Measurements from ENCODE around the gene IL5RA. TPM values are rescaled to one million over a fixed set of nuclear protein-coding genes. Genes with fewer than 3 reads are reported as not detected.

The IL5RA gene
- total and polyA plus RNA-seq, 10 donors: 0.06 to 3.2 (median 1.3) TPM

GRCh38 chr3:3059645-3060044 lies 50.5 kb downstream of the IL5RA start:
- TF ChIP-seq POLR2A (IDR thresholded peaks at IDR 0.05): no peak
- no peak for TF ChIP-seq CTCF (IDR thresholded peaks at IDR 0.05 in 8 of 11, conservative IDR thresholded peaks at IDR 0.05 in 3 of 11)
- no peak for TF ChIP-seq POLR2AphosphoS5 (IDR thresholded peaks at IDR 0.05)
- H3K4me3 ChIP-seq: no peak overlapping the region
- intact Hi-C loops (cut with DNase I; ENCODE audit: low total_unique reads): no loop called here
- 47 to 72% (median 67%) methylated on average over 1 of the region's 1 CpG for WGBS, 5 donors
- no peak for DNase-seq
- H3K27me3 ChIP-seq (replicated peaks in 1 of 7): no peaks in the 10 kb centered on the region
- no peaks in the 10 kb centered on the region for H3K36me3 ChIP-seq
- no peak overlapping the region for H3K27ac ChIP-seq
- H3K4me1 ChIP-seq: no peaks in the 10 kb centered on the region
- no peaks in the 10 kb centered on the region for H3K9me3 ChIP-seq

- Histone ChIP-seq H3K27me3 (replicated peaks in 1 of 7) (no peaks in the 10 kb centered on the region), H3K9me3 (no peaks in the 10 kb centered on the region), H3K36me3 (no peaks in the 10 kb centered on the region), H3K4me3 (no peak overlapping the region), H3K27ac (no peak overlapping the region), H3K4me1 (no peaks in the 10 kb centered on the region)
- DNase-seq: no peak
- intact Hi-C loops (cut with DNase I; ENCODE audit: low total_unique reads): no loop called here
- TF ChIP-seq CTCF (IDR thresholded peaks at IDR 0.05 in 8 of 11, conservative IDR thresholded peaks at IDR 0.05 in 3 of 11) (no peak), POLR2A (IDR thresholded peaks at IDR 0.05) (no peak), POLR2AphosphoS5 (IDR thresholded peaks at IDR 0.05) (no peak)
- WGBS, 5 donors: 66 to 88% (median 79%) methylated on average over 4 of the region's 4 CpGs
Measured at GRCh38 chr3:3053974-3054373, 56.2 kb downstream of the IL5RA start.

- no peak for TF ChIP-seq CTCF (IDR thresholded peaks at IDR 0.05 in 8 of 11, conservative IDR thresholded peaks at IDR 0.05 in 3 of 11)
- TF ChIP-seq POLR2AphosphoS5 (IDR thresholded peaks at IDR 0.05): no peak
- TF ChIP-seq POLR2A (IDR thresholded peaks at IDR 0.05): no peak
- intact Hi-C loops (cut with DNase I; ENCODE audit: low total_unique reads): no loop called here
- H3K9me3 ChIP-seq: no peaks in the 10 kb centered on the region
Measured at GRCh38 chr3:3038201-3038991, 71.8 kb downstream of the IL5RA start.

GRCh38 chr3:3037156-3037555 lies 73.0 kb downstream of the IL5RA start:
- intact Hi-C loops (cut with DNase I; ENCODE audit: low total_unique reads): no loop called here
- H3K27ac ChIP-seq: no peak overlapping the region
- TF ChIP-seq POLR2AphosphoS5 (IDR thresholded peaks at IDR 0.05): no peak
- no peak for TF ChIP-seq POLR2A (IDR thresholded peaks at IDR 0.05)
- TF ChIP-seq CTCF (IDR thresholded peaks at IDR 0.05 in 8 of 11, conservative IDR thresholded peaks at IDR 0.05 in 3 of 11): no peak
- no peaks in the 10 kb centered on the region for H3K9me3 ChIP-seq
- H3K27me3 ChIP-seq (replicated peaks in 1 of 7): no peaks in the 10 kb centered on the region
- H3K4me1 ChIP-seq: no peaks in the 10 kb centered on the region
- WGBS, 5 donors: 91 to 95% (median 94%) methylated on average over 13 of the region's 13 CpGs
- no peak for DNase-seq
- no peak overlapping the region for H3K4me3 ChIP-seq
- H3K36me3 ChIP-seq: no peaks in the 10 kb centered on the region

More at GRCh38 chr3:3038201-3038991, 71.8 kb downstream of the IL5RA start:
- H3K27me3 ChIP-seq (replicated peaks in 1 of 7): no peaks in the 10 kb centered on the region
- no peaks in the 10 kb centered on the region for H3K4me1 ChIP-seq
- H3K36me3 ChIP-seq: no peaks in the 10 kb centered on the region
- no peak overlapping the region for H3K4me3 ChIP-seq
- no peak overlapping the region for H3K27ac ChIP-seq
- peak; percentile 72 for DNase-seq
- 65 to 81% (median 72%) methylated on average over 25 of the region's 25 CpGs for WGBS, 5 donors

Measured in spleen (tissue), 11 donors.